BLaER1 (cell line): ENCODE results near the gene CDC25B.
A peak's percentile ranks its signal among the peaks of the same experiment; 100 is the strongest.

Experiments used
- H3K27ac ChIP-seq: shearing (Covaris generic); formaldehyde crosslinking; 2 replicates; pipeline ENCODE4 v1.8.1; 2022
- H3K27me3 ChIP-seq: shearing (Covaris generic); formaldehyde crosslinking; 2 replicates; pipeline ENCODE4 v1.8.1; 2022
- H3K36me3 ChIP-seq: shearing (Covaris generic); formaldehyde crosslinking; 2 replicates; pipeline ENCODE4 v1.8.1; 2022
- H3K4me1 ChIP-seq: shearing (Covaris generic); formaldehyde crosslinking; 2 replicates; pipeline ENCODE4 v1.8.1; 2022
- H3K4me2 ChIP-seq: shearing (Covaris generic); formaldehyde crosslinking; 2 replicates; pipeline ENCODE4 v1.8.1; 2022
- H3K4me3 ChIP-seq: shearing (Covaris generic); formaldehyde crosslinking; 2 replicates; pipeline ENCODE4 v1.8.1; 2022
- H3K9ac ChIP-seq: shearing (Covaris generic); formaldehyde crosslinking; 2 replicates; pipeline ENCODE4 v1.8.1; 2022
- H3K9me3 ChIP-seq: shearing (Covaris generic); formaldehyde crosslinking; 2 replicates; pipeline ENCODE4 v1.8.1; 2022
- H4K20me1 ChIP-seq: shearing (Covaris generic); formaldehyde crosslinking; 2 replicates; pipeline ENCODE4 v1.8.1; 2022
- Cebpa-rat ChIP-seq: shearing (Covaris generic); IDR thresholded peaks from 2 replicates; pipeline ENCODE4 v1.8.1; 2022

Gene CDC25B

DNA sequence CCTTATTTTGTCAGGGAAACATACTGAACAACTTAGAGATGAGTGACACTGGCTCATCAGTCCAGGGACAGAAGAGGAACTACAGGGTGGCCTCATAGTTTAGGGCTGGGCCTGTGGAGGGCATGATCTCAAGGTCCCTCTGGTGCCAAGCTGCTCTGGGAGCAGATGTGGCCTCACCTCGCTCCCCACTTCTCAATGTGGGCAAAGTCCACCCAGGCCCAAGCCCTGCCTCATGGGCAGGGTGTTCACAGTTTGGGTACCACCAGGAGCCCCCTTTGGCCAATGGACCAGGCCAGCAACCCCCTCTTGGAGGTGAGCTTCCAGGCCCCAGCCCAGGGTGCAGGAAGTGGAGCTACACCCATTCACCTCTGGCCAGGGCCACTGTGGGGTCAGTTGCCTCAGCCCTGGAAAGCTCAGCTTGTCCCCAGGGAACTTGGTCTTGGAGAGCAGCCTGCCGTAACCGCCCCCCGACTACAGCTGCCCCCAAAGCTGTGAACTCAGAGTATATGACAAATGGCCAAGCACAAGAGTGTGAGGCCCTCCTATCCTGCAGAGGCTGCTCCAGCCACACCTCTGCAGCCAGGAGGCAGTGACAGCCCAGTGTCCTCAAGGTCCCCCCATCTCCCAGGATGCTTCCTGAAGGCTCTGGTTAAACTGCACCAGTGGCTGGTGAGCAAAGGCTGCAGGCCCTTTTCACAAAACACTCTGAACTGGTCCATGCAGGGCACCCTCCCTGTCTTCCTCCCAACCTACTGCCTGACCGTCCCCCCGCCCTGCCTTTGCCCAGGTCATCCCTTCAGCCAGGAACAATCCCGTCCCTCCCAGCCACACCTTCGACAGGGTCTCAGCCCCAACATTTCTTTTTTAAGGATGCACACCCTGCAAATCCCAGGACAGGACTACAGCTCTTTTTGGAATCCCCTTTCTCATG is 32.2 kb upstream of the CDC25B start:
- H3K4me2 ChIP-seq = peak overlapping the region; percentile 99
- H3K27me3 ChIP-seq = no peaks in the 10 kb centered on the region

DNA sequence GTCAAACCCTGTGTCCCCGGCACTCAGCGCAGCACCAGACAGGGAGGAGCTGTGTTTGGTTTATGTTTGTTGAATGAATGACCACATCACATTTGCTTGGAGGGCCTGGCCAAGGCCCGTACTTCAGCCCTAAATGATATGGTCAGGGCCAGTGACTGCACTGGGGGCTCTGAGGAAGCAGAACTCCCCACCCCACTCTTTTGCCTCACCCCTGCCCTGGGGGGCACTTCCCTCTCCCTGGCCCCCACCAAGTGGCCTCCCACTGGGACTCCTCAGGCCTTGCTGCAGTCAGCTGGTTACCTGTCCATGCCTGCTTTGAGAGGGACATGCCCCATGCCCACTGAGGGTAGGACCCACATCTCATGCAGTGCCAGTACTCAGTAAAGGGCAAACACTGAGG is 31.5 kb upstream of the CDC25B start:
- Histone ChIP-seq H3K9ac (peak overlapping the region; percentile 96), H3K4me3 (no peak overlapping the region), H3K9me3 (no peaks in the 10 kb centered on the region), H3K27me3 (no peaks in the 10 kb centered on the region), H3K27ac (peak overlapping the region; percentile 57), H3K4me1 (peaks cover 79% of the 10 kb centered on the region), H4K20me1 (peaks cover 72% of the 10 kb centered on the region), H3K4me2 (peak overlapping the region; percentile 99), H3K36me3 (peaks cover 15% of the 10 kb centered on the region)
- no peak for TF ChIP-seq Cebpa-rat

More for the DNA sequence above, 32.2 kb upstream of the CDC25B start:
- TF ChIP-seq Cebpa-rat = no peak
- Histone ChIP-seq H3K9me3 (no peaks in the 10 kb centered on the region), H3K4me1 (peaks cover 72% of the 10 kb centered on the region), H3K27ac (peak overlapping the region; percentile 57), H4K20me1 (peaks cover 79% of the 10 kb centered on the region), H3K36me3 (peaks cover 22% of the 10 kb centered on the region), H3K9ac (peak overlapping the region; percentile 96), H3K4me3 (0 out of 2 replicates have a peak overlapping the region, but pooled peaks have one; percentile 1)

DNA sequence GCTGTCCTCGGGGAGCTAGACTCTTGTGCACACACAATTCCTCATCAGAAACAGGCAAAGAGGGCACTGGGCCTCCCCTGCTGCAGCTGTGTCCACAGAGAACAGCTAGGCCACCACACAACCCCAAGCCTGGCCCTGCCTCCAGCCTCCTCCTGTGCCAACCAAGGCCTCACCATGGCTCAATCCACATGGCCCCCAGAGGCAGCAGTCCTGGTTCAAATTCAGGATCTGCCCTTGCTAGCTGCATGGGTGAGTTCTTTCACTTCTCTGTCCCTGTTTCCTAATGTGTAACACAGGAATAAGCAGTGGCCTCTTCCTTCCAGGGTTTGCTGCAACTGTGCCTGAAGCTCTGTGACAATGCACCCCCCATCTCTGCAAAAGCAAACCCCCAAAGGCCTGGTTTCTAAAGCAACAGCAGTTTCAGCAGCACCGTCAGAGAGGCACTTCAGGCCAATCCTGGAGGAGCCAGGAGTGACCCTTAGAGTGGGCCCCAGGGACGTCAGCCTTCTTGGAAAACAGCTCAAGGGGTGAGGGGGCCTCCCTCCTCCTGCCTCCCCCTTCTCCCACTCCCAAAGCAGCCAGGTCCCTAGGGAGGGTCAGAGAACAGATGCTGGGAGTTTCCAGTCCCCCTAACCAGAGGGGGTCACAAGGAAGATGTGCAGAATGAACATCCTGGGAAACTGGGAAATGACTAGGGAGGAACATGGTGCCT is 30.8 kb upstream of the CDC25B start:
- Histone ChIP-seq H3K4me3 (peak overlapping the region; percentile 78), H3K4me1 (peaks cover 79% of the 10 kb centered on the region), H3K9me3 (no peaks in the 10 kb centered on the region), H3K4me2 (peak overlapping the region; percentile 99), H4K20me1 (peaks cover 65% of the 10 kb centered on the region), H3K27me3 (no peaks in the 10 kb centered on the region), H3K9ac (peak overlapping the region; percentile 96), H3K27ac (peak overlapping the region; percentile 57), H3K36me3 (peaks cover 9% of the 10 kb centered on the region)
- no peak for TF ChIP-seq Cebpa-rat

DNA sequence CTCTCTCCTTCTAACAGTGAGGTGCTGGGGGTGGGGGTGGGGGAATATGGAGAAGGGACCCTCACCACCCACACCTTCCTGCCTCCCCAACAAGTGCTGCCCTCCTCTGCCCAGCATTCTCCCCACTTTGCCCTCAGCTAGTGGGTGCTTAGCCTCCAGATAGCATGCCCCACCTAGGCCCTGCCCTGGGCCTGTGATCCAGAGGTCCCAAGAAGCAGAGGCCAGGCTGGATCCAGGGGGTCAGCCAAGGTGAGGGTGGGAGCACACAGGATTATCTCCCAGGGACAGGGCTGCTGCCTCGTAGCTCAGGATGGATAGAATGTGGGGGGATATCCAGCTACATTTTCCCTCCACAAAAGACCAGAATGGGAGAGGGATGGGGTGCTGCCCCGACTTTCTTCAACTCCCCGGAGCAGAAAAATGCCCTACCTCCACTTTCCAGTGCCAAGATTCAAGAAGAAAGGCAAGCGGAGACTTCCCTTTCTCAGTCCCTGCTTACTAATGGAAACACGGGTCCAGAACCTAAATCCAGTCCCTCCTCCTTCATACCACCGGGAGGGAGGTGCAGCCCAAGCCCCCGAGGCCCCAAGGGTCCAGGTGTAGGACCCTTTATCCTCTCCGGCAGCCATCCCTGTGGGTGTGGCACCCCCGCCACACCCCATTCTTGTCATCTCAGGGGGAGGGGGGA is 29.5 kb upstream of the CDC25B start:
- H3K4me3 ChIP-seq = peak overlapping the region; percentile 78
- H3K27ac ChIP-seq = peak overlapping the region; percentile 96
- peaks cover 53% of the 10 kb centered on the region for H4K20me1 ChIP-seq

DNA sequence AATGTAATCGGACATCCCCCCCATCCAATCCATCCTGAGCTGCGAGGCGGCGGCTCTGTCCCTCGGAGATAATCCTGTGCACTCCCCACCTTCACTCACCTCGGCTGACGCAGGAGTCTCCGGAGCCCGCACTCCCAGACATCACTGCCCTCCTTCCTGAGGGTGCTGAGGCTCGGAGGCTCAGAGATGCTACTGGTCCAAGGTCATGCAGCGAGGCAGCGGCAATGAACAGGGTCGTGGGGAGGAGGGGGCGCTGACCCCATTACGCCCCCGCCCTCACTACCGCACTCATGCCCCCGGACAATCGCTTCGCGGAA is 29.0 kb upstream of the CDC25B start:
- Histone ChIP-seq H3K36me3 (peaks cover 3% of the 10 kb centered on the region; the same call in 1 of the 2 replicates), H3K4me3 (peak overlapping the region; percentile 78), H3K27ac (peak overlapping the region; percentile 96), H3K9me3 (no peaks in the 10 kb centered on the region), H3K27me3 (no peaks in the 10 kb centered on the region), H3K9ac (peak overlapping the region; percentile 96), H3K4me1 (peaks cover 69% of the 10 kb centered on the region), H3K4me2 (peak overlapping the region; percentile 99), H4K20me1 (peaks cover 48% of the 10 kb centered on the region)
- TF ChIP-seq Cebpa-rat = no peak

More for the DNA sequence above, 29.5 kb upstream of the CDC25B start:
- TF ChIP-seq Cebpa-rat = no peak
- Histone ChIP-seq H3K36me3 (peaks cover 8% of the 10 kb centered on the region), H3K9ac (peak overlapping the region; percentile 96), H3K4me1 (peaks cover 74% of the 10 kb centered on the region), H3K4me2 (peak overlapping the region; percentile 99), H3K27me3 (no peaks in the 10 kb centered on the region), H3K9me3 (no peaks in the 10 kb centered on the region)

DNA sequence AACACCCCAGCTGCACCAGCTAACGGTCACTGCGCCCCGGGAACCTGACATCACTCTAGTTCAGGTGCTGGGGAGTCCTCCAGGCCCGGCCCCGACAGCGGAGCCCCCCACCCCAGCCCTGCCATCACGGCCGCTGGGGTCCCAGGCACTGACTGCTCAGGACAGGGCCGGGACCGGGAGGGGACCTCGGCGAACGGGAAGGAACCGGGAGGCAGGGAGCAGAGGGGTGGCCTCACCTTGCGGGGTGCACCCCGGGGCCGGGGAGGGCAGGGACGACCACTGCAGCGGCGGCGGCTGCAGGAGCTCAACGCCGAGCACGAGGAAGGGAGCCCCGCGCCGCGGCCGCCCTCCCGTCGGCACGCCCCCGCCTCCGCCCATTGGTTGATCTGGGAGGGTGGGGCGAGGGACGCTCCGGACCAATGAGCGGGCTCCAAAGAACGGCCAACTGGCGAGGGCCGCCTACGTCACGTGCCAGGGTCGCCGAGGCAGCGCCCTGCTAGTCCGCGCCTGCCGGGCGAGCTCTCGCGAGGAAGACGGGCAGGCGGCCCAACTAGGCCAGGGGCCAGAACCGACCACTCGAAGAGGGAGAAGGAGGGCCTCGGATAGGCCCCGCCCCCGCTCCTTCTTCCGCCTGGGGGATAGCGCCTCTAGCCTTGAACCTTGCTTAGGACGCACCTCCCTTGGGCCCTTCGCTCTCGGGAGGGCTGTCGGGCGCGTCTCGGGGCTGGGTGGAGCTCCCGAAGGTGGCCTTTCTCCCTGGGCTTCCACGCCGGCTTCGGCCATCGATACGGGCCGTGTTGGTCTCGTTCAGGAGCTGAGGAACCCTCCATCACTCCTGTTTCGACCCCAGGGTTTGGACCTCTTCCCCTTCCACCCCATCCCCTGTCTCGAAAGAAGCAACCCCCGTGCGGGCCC is 28.4 kb upstream of the CDC25B start, which contains the start of gene ADISSP:
TSS of gene ADISSP (minus strand) at position 327 of the 915 bp plus-strand sequence. CDS start 7,653 bp downstream, outside the sequence.
- Histone ChIP-seq H4K20me1 (peaks cover 42% of the 10 kb centered on the region), H3K36me3 (no peaks in the 10 kb centered on the region), H3K27me3 (no peaks in the 10 kb centered on the region), H3K27ac (peak within 1 kb of the TSS; percentile 96), H3K4me1 (peaks cover 64% of the 10 kb centered on the region), H3K9me3 (no peaks in the 10 kb centered on the region), H3K4me3 (peak within 1 kb of the TSS; percentile 78), H3K9ac (peak within 1 kb of the TSS; percentile 96), H3K4me2 (peak within 1 kb of the TSS; percentile 99)
- TF ChIP-seq Cebpa-rat = no peak

DNA sequence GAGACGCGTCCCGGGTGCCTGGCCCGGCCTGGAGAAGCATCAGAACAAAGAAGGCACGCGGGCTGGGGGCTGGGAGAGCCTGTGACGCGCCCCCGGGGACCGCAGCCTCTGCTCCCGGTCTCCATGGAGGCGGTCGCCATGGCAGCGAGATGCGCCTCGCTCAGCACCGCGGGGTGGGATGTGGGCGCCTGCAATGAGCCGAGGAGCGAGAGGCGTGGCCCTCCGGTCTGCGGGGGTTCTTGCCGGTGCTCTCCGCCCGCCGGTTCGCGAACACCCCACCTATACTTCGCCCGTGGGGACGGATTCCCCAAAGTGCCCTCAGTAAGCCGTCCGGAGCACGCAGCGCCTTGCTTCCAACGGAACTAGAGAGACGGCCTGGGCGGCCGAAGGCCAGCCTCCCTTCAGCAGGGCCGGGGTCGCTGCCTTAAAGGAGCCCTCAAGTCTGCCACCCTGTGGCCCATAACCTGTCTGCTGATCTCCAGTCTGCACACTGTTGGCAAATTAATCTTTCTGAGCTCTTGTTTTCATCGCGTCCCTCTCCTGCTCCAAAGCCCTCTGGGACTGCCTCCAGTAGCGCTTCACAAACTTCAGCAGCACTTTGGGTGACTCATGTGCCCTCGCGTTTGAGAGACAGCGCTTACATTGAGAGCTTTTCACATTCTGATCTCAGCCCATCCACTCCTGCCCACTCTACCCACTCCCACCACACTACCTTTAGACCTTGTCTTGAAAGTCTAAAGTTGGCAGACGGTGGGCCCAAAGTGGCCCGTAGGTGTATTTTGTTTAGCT is 27.6 kb upstream of the CDC25B start:
- H3K9me3 ChIP-seq = no peaks in the 10 kb centered on the region
- no peaks in the 10 kb centered on the region for H3K27me3 ChIP-seq
- peaks cover 36% of the 10 kb centered on the region for H4K20me1 ChIP-seq
- TF ChIP-seq Cebpa-rat = no peak
- no peaks in the 10 kb centered on the region for H3K36me3 ChIP-seq
- H3K4me1 ChIP-seq = peaks cover 61% of the 10 kb centered on the region
- H3K27ac ChIP-seq = peak overlapping the region; percentile 96
- H3K4me2 ChIP-seq = peak overlapping the region; percentile 99
- H3K4me3 ChIP-seq = peak overlapping the region; percentile 78
- peak overlapping the region; percentile 96 for H3K9ac ChIP-seq

DNA sequence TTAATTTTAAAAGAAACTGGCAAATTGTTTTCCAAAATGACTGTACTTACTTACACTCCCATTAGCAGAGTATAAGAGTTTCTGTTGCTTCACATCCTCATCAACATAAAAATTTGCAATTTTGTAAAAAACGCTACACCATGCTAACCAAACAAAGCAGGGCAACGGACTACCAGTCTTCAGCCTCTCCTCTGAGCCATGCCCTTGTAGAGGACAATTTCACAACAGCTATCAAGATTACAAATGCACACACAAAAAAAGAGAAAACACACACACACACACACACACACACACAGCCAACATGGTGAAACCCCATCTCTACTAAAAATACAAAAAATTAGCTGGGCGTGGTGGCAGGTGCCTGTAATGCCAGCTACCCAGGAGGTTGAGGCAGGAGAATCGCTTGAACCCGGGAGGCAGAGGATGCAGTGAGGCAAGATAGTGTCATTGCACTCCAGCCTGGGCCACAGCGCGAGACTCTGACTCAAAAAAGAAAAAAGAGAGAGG is 24.5 kb upstream of the CDC25B start:
- Histone ChIP-seq H3K9me3 (peaks cover 11% of the 10 kb centered on the region; the same call in 1 of the 2 replicates), H3K36me3 (no peaks in the 10 kb centered on the region), H3K4me3 (no peak overlapping the region), H3K9ac (no peak overlapping the region), H4K20me1 (peaks cover 6% of the 10 kb centered on the region), H3K4me1 (peaks cover 31% of the 10 kb centered on the region), H3K4me2 (no peak overlapping the region), H3K27ac (no peak overlapping the region), H3K27me3 (peaks cover 13% of the 10 kb centered on the region)
- TF ChIP-seq Cebpa-rat = no peak
